ENCODE data around the gene EFCAB12. TPM values are rescaled to one million over a fixed set of nuclear protein-coding genes. Genes with fewer than 3 reads are reported as not detected.

The EFCAB12 gene
- total and polyA plus RNA-seq, 2 of the 13 experiments (the other 11 are each of a cell fraction or from before 2014, with no cell fraction given) = 0.31 to 2.4 TPM

DNA sequence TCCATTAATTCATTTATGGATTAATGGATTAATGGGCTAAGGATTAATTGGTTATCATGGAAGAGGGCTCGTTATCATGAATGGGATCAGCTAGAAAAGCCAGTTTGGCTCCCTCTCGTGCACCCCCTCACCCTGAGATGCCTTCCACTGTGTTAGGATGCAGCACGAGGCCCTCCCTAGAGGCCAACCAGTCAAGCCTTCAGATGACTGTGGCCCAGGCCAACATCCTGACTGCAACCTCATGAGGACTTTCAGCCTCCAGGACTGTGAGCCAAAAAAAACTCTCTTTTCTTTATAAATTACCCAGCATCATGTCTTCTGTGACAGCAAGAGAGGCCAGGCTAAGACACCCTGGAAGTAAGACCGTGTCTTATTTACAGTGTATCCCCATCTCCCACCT lies 9.0 kb downstream of the EFCAB12 start:
- no peak overlapping the region for H3K4me2 ChIP-seq (ENCODE audit: low read depth, low read length)
- no peak for DNase-seq (ENCODE audit: low spot score)
- no peaks in the 10 kb centered on the region for H4K20me1 ChIP-seq (ENCODE audit: insufficient read depth, low read length)
- ChIA-PET POLR2A (no interaction called here), CTCF (ENCODE audit: low intra/inter-chr PET ratio, low total read pairs) (no interaction called here)
- in situ Hi-C loops (cut with HindIII; ENCODE audit: extremely low pct_ligation_motif_present, low pct_unique_long_range_greater_than_20kb) (no loop called here), intact Hi-C loops (cut with micrococcal nuclease; ENCODE audit: unreplicated experiment) (loop anchor here (5.0 kb wide), 1 partner anchor 462 kb away; no protein-coding TSS in a partner anchor)
- H3K36me3 ChIP-seq (replicated peaks in 1 of 2; ENCODE audit: control insufficient read depth in 1 of 2, insufficient read depth in 2 of 2, low read length in 2 of 2) = no peaks in the 10 kb centered on the region
- H3K4me1 ChIP-seq (ENCODE audit: insufficient read depth, low read length) = peaks cover 81% of the 10 kb centered on the region
- no peak for FAIRE-seq
- TF ChIP-seq ZNF136 (CRISPR knock-in tag; IDR thresholded peaks at IDR 0.05; ENCODE audit: low read depth) (no peak), MYNN (CRISPR knock-in tag; IDR thresholded peaks at IDR 0.05; ENCODE audit: low read depth) (no peak), SAP130 (CRISPR knock-in tag; IDR thresholded peaks at IDR 0.05; ENCODE audit: low read depth) (no peak), GATAD2A (CRISPR knock-in tag; IDR thresholded peaks at IDR 0.05) (no peak), NKX3-1 (CRISPR knock-in tag; IDR thresholded peaks at IDR 0.05) (no peak), SNAI1 (CRISPR knock-in tag; IDR thresholded peaks at IDR 0.05; ENCODE audit: borderline replicate concordance) (no peak), TAF1 (CRISPR knock-in tag; IDR thresholded peaks at IDR 0.05) (no peak), PHB2 (IDR thresholded peaks at IDR 0.05; ENCODE audit: partially characterized antibody) (no peak), GLI4 (CRISPR knock-in tag; IDR thresholded peaks at IDR 0.05; ENCODE audit: borderline replicate concordance) (no peak), PRMT3 (CRISPR knock-in tag; IDR thresholded peaks at IDR 0.05; ENCODE audit: borderline replicate concordance, low read depth) (no peak), ZNF572 (CRISPR knock-in tag; IDR thresholded peaks at IDR 0.05) (no peak), MED1 (CRISPR knock-in tag; IDR thresholded peaks at IDR 0.05) (no peak), RARG (CRISPR knock-in tag; IDR thresholded peaks at IDR 0.05; ENCODE audit: low read depth) (no peak)
- TF ChIP-seq, protein P1, sequence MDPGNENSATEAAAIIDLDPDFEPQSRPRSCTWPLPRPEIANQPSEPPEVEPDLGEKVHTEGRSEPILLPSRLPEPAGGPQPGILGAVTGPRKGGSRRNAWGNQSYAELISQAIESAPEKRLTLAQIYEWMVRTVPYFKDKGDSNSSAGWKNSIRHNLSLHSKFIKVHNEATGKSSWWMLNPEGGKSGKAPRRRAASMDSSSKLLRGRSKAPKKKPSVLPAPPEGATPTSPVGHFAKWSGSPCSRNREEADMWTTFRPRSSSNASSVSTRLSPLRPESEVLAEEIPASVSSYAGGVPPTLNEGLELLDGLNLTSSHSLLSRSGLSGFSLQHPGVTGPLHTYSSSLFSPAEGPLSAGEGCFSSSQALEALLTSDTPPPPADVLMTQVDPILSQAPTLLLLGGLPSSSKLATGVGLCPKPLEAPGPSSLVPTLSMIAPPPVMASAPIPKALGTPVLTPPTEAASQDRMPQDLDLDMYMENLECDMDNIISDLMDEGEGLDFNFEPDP (CRISPR knock-in tag; conservative IDR thresholded peaks at IDR 0.05) = no peak
- TF ChIP-seq, protein P2, sequence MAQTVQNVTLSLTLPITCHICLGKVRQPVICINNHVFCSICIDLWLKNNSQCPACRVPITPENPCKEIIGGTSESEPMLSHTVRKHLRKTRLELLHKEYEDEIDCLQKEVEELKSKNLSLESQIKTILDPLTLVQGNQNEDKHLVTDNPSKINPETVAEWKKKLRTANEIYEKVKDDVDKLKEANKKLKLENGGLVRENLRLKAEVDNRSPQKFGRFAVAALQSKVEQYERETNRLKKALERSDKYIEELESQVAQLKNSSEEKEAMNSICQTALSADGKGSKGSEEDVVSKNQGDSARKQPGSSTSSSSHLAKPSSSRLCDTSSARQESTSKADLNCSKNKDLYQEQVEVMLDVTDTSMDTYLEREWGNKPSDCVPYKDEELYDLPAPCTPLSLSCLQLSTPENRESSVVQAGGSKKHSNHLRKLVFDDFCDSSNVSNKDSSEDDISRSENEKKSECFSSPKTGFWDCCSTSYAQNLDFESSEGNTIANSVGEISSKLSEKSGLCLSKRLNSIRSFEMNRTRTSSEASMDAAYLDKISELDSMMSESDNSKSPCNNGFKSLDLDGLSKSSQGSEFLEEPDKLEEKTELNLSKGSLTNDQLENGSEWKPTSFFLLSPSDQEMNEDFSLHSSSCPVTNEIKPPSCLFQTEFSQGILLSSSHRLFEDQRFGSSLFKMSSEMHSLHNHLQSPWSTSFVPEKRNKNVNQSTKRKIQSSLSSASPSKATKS (CRISPR knock-in tag; IDR thresholded peaks at IDR 0.05) = no peak
- H2AFZ ChIP-seq (ENCODE audit: low read length) = no peak overlapping the region
- no peak overlapping the region for H3K4me3 ChIP-seq (replicated peaks in 1 of 3; ENCODE audit: insufficient read depth in 1 of 3, low read depth in 2 of 3, low read length in 3 of 3)
- ATAC-seq = no peak
- H3K27ac ChIP-seq (ENCODE audit: extremely low read length, insufficient read depth, low read length) = no peak overlapping the region
- no TSS peak for BruUV-seq (replicated peaks)
- H3K9ac ChIP-seq (ENCODE audit: insufficient read depth, low read depth, low read length) = no peak overlapping the region
- no peaks in the 10 kb centered on the region for H3K27me3 ChIP-seq (ENCODE audit: control insufficient read depth in 1 of 2, insufficient read depth in 2 of 2, low read length in 2 of 2)
- no peaks in the 10 kb centered on the region for H3K79me2 ChIP-seq (ENCODE audit: insufficient read depth, low read length)
- no peaks in the 10 kb centered on the region for H3K9me3 ChIP-seq (ENCODE audit: low read length)
- WGBS (ENCODE audit: low lambda C conversion rate) = 75% methylated on average over 4 of the region's 4 CpGs

All from HepG2 (cell line).